GM21447 (cell line): ENCODE data around the gene PLCXD1.
"Not testable (repeated sequence)": the region's sequence is repeated elsewhere in the genome, so short reads cannot be mapped to it uniquely, and the experiment has no call there.

ENCODE experiments used
- ATAC-seq: cut with Tn5 transposase; IDR thresholded peaks from one replicate; pipeline ENCODE4 v1.9.1; 2021; ENCODE audit not compliant: unreplicated experiment

Gene PLCXD1

DNA sequence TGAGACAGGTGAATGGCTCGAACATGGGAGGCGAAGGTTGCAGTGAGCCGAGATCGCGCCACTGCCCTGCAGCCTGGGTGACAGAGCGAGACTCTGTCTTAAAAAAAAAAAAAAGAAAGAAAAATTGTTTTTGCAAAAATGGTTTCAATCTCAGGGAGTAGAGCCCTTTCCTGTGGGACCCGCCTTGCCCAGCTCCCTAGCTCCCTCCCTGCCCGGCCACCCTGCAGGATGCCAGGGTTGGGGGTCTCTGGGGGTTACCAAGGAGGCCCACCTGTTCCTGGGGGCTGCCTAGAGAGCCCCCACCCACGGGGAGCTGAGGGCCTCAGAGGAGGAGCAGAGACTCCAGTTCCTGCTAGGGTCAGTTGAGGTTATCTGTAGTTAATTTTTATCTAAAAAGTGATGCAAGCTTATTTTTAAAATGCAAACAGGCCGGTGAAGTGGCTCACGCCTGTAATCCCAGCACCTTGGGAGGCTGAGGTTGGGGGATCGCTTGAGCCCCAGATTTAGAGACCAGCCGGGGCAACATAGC, 18.7 kb upstream of the PLCXD1 start:
- no peak for ATAC-seq

DNA sequence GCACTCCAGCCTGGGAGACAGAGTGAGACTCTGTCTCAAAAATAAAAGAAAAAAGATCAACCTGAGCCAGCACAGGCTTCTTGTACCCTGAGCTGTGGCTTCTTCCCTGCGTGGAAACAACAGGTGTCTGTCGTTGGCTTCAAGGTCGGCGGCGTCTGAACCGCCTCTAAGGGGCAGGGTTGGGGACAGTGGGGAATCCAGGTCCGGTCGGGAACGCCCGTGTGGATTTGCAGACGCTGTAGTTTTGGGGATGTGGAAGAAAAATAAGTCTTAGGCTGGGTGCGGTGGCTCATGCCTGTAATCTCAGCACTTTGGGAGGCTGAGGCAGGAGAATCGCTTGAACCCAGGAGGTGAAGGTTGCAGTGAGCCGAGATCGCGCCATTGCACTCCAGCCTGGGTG, 17.2 kb upstream of the PLCXD1 start:
- not testable (repeated sequence) for ATAC-seq

DNA sequence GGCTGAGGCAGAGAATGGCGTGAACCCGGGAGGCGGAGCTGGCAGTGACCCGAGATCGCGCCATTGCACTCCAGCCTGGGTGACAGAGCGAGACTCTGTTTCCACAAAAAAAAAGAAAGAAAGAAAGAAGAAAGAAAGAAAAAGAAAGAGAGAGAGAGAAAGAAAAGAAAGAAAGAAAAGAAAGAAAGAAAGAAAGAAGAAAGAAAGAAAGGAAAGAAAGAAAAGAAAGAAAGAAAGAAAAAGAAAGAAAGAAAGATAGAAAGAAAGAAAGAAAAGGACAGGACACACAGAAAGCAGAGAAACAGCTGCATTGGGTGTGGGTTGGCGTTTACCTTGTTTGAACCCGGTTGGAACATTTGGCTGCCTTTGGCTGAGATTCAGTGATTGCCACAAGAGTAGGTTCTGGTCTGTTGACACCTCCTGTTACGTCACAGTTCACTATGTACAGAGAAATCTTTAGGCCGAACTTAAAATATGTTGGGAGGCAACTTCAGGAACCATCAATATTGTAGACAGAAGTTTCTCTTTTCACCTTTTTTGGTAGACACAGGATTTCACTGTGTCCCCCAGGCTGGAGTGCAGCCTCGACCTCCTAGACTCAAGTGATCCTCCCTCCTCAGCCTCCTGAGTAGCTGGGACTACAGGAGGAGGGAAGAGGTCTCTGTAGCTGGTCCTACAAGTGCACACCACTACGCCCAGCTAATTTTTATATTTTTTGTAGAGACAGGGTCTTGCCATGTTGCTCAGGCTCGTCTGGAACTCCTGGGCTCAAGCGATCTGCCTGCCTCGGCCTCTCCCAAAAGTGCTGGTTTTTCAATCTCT, 16.3 kb upstream of the PLCXD1 start:
- ATAC-seq: no peak

DNA sequence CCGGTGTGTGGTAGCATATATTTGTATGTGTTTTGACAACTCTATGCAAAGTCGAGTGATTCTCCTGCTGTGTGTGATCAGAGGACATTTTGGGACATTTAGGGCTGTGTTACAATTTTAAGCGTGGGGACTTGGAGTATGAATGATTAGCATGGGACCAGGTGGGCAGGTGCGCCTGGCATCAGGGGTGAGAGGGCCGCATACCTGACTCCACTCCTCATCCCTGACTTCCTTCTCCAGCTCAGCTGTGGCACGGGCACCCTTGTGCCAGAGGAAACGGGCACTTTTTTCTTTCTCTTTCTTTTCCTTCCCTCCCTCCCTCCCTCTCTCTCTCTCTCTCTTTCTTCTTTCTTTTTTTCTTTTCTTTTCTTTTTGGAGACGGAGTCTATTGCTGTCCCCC, 15.7 kb upstream of the PLCXD1 start:
- ATAC-seq: no peak

DNA sequence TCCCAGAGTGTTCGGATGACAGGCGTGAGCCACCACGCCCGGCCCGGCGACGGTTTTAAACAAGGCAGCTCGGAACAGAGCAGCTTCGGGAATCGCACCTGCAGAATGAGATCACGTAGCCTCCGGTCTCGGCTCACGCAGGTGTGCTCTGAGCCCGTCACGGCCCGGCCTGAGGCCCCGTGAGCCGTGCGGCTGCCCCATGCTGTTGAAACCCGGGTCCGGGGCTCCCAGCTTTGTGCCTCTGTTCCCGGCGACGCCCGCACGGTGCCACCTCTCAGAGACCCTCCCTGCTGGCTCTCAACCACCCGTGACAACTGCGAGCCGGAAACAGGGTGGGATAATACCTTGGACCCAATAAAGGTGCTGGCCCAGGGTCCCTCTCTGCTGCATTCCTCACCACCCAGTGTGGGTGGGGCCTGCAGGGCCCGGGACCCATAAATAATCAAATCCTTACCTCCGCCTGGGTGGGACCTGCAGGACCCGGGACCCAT, 13.4 kb upstream of the PLCXD1 start:
- ATAC-seq: no peak

DNA sequence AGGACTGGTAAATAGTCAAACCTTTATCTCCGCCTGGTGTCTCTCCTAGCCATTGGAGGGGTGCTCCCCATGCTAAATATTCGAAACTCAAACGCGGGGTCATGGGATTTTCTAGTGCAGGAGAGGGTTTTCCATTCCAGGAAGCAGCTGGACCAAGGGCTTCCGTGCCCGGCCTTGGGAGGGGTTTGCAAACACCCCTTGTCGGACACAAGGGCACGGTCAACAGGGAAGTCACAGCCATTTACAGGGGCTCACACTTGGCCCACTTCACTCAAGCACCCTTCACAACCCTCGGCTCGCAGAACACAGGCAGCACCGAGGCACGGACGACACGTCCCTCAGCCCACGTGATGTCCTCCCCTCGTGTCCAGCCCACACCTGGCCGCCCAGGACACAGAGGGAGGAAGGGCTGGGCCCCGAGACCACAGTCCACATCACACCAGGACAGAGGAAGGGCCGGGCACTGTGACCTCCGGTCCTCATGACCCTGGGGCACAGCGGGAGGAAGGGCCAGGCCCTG, 10.3 kb upstream of the PLCXD1 start:
- ATAC-seq: no peak

DNA sequence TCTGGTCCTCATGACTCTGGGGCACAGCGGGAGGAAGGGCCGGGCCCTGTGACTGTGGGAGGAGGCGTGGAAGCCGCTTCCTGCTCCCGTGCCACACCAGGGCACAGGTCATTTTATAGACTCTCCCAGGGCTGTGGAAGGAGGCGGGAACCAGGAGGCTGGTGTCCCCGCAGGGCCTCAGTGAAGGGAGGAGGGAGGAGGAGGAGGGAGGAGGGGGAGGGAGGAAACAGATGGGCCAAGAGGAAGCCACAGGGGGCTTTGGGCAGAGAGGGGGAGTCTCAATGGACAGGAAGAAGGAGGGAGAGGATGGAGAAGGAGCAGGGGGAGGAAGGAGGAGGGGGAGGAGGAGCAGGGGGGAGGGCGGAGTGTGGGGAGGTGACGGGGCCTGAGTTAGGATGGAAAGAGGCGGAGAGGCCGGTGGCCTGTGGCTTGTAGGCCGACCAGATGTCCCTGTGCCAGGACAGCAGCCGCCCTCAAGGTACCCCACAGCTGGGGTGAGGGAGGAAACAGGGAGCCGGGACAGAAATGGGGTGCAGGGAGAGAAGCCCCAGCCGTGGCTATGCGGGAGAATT, 6.2 kb upstream of the PLCXD1 start:
- ATAC-seq: no peak

DNA sequence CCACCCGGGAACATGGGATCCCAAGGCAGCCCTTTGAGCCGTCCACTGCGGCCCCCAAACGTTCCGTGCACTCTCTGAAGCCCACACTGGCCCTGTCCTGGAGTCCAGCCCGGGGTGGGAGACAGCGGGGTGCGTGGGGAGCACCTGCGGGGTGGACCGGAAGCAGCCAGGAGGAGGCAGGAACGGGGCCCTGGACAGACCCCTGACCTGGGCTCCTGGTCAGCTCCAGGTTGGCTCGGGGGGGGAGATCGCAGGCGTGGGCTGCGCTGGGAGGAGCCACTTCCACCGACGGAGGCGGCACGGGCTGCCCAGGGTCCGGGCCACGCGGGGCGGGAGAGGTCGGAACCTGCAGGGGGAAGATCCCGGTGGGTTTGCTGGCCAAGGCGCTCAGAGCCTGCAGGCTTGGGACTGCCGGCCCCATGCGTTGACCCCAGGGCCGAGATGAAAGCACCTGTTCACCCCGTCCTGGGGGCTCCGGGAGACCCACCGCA, 5.7 kb upstream of the PLCXD1 start:
- no peak for ATAC-seq

DNA sequence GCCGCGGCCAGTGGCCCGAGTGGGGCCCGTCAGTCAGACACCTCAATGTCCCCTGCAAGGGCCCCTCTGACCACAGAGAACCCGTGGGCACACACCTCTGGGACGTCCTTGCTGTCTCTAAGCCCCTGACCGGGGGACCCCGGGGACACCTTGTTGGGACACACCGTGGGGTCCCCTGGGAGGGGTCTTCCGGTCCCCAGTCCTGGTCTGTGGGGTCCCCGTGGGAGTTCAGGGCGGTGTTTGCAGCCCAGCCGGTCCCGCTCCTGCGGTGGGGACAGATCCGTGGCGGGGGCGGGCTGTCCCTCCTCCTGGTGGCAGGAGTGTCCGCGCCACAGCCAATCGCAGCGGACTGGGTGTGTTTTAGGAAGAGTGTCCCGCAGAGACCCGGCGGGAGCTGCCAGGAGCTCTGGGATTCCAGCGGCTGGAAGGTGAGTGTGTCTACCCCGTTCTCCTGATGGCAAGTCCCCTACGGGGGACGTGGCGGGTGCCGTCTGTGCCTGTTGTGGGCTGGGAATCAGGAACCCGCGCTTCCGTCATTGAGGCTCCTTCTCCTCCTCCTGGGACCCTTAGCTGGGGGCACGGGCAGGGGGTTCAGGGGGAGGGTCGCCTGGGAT, 5.1 kb upstream of the PLCXD1 start:
- peak; percentile 72 for ATAC-seq

DNA sequence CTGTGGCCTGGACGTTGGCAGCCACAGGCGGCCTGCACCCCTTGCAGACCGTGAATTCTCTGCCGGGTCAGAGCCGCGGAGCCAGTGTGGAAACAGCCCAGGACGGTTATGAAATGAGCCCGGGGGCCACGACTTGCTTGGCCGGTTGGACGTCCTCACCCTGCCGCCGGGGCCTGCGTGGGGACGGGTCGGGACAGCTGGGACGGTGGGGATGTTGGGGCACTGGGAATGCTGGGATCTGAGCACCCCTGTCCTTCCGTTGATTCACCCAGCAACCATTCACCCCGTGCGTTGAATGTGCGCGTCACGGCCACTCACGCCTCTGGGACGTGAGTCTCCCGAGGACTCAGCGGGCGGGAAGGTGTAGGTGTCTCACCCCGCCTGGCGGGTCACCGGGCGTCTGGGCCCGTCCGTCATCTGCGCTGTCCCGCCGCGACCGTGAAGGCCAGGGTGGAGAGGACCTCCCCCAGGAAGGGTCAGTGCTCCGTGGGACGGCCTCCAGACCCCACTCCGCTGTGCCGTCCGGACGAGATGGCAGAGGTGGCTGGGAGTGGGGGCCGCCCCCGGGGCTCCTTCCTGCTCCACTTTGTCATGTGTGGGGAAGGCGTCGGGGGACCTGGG, 4.5 kb upstream of the PLCXD1 start:
- ATAC-seq: peak; percentile 24

DNA sequence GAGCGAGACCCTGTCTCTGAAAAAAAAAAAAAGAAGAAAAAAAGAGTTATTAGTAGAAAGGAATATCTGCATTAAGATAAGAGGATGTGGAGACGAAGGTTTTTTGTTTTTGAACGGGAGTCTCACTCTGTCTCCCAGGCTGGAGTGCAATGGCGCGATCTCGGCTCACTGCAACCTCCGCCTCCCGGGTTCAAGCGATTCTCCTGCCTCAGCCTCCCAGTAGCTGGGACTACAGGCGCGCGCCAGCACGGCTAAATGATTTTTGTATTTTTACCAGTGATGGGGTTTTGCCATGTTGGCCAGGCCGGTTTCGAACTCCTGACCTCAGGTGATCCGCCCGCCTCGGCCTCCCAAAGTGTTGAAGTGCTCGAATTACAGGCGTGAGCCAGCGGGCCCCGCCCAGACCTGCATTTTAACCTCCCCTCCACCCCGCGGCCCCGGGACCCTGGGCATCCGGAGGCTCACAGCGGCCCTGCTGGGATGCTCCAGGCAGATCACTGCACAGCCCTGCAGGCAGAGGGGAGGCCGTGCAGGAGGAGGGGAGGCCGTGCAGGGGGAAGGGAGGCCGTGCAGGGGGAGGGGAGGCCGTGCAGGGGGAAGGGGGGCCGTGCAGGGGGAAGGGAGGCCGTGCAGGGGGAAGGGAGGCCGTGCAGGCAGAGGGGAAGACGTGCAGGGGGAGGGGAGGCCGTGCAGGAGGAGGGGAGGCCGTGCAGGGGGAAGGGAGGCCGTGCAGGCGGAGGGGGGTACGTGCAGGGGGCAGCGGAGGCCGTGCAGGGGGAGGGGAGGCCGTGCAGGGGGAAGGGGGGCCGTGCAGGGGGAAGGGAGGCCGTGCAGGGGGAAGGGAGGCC, 1.2 kb upstream of the PLCXD1 start:
- ATAC-seq: not testable (repeated sequence)

DNA sequence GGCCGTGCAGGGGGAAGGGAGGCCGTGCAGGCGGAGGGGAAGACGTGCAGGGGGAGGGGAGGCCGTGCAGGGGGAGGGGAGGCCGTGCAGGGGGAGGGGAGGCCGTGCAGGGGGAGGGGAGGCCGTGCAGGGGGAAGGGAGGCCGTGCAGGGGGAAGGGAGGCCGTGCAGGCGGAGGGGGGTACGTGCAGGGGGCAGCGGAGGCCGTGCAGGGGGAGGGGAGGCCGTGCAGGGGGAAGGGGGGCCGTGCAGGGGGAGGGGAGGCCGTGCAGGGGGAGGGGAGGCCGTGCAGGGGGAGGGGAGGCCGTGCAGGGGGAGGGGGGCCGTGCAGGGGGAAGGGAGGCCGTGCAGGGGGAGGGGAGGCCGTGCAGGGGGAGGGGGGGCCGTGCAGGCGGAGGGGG, 459 bp upstream of the PLCXD1 start:
- not testable (repeated sequence) for ATAC-seq

DNA sequence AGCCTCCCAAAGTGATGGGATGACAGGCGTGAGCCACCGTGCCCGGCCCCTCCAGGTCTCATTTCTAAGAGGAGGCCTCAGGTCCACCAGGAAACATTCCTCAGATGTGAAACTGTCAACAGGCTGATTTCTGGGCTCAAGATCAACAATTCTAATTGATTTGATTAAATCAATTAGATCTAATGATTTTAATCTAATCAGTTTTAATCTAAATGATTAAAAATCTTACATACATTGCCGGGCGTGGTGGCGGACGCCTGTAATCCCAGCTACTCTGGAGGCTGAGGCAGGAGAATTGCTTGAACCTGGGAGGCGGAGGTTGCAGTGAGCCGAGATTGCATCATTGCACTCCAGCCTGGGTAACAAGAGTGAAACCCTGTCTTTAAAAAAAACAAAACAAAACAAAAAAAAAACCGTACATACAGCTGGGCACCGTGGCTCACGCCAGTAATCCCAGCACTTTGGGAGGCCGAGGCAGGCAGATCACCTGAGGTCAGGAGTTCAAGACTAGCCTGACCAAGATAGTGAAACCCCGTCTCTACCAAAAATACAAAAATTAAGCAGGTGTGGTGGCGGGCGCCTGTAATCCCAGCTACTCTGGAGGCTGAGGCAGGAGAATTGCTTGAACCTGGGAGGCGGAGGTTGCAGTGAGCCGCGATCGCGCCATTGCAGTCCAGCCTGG, 960 bp downstream of the PLCXD1 start:
- ATAC-seq: not testable (repeated sequence)

DNA sequence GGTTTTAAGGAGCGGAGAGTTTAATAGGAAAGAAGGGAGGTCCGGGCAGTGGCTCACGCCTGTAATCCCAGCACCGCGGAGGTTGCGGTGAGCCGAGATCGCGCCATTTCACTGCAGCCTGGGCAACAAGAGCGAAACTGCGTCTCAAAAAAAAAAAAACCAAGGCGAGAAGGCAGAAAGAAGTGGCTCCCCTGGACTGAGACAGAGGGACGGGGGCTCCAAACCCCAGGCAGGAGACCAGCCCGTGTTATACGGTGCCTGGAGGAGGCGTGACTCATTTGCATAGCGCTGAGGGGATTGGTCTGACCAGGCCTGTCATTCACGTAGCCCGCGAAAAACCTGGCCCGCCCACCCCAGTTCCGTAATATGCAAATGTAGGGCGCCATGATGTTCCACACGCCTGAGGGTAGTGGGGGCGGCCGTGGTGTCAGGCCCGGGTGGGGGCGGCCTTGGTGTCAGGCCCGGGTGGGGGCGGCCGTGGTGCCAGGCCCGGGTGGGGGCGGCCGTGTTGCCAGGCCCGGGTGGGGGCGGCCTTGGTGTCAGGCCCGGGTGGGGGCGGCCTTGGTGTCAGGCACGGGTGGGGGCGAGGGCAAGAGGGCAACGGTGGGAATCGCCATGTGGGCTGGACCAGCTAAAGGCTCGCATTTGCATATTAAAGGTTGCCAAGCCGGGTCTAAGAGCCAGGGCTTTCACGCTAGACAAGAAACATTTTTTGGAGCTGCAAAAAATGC, 2.1 kb downstream of the PLCXD1 start:
- peak; percentile 93 for ATAC-seq

DNA sequence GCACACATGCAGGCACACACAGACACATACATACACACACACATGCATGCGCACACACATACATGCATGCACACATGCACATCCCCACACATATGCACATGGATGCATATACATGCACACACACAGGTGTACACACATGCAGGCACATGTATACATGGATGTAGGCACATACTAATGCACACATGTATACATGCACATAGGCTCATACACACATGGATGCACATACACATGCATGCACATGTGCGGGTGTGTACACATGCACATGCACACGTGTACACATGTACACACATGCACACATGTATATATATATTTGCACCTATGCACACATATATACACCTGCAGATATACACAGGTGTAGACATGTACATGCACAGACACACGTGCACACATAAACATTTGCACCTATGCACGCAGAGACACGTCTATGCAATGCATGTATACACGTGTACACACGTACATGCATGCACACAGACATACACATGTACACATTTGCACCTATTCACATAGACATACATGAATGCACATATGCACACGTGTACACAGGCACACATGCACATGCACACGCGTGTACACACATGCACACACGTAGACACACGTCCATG, 4.0 kb downstream of the PLCXD1 start:
- no peak for ATAC-seq

DNA sequence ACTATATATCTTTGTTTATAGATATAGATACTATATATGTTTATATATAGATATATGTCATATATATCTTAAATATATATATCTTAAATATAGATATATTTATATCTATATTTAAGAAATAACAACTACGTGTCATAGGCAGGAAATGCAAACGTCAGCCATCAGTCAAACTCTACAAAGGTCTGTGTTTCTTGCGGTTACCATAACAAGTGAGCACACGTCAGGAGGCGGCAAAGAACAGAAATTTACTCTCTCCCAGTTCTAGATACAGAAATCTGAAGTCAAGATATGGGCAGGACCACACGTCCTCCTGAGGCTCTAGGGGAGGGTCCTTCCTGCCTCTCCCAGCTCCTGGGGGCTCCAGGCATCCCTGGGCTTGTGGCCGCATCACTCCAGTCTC, 6.5 kb downstream of the PLCXD1 start:
- ATAC-seq: no peak

DNA sequence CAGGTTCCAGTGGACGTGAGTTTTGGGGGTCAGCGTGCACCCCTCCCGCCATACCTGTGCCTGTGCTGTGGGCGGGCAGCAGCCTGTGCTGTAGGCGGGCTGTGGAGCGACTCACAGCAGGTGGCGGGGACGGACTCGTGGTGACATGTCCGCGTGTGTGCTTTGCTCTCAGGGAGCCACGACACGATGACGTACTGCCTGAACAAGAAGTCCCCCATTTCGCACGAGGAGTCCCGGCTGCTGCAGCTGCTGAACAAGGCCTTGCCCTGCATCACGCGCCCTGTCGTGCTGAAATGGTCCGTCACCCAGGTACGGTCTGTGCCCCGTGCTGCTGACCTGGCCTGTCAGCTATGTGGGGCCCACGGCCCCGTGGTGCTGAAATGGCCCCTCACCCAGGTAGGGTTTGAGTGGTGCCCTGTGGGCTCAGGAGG, 7.4 kb downstream of the PLCXD1 start:
- ATAC-seq: no peak

DNA sequence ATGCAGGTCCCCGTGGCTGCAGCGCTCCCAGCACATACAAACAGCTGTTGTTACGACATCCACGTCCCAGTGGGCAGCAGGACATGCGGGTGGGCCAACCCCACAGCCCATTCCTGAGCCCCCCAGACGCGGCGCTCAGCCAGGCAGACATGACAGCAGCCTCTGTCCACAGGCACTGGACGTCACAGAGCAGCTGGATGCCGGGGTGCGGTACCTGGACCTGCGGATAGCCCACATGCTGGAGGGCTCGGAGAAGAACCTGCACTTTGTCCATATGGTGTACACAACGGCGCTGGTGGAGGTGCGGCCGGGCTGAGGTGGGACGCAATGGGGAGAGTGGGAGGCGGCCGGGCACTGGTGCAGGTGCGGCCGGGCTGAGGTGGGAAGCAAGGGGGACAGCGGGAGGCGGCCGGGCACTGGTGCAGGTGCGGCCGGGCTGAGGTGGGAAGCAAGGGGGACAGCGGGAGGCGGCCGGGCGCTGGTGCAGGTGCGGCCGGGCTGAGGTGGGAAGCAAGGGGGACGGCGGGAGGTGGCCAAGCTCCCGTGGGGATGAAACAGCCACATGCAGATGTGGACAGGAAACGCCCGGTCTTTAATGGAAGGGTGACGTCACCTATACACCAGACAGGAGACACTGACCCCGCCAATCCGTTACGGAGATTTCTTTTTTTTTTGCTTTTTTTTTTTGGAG, 9.4 kb downstream of the PLCXD1 start:
- no peak for ATAC-seq
